Measurements from ENCODE around the gene MATN3. TPM values are rescaled to one million over a fixed set of nuclear protein-coding genes. Genes with fewer than 3 reads are reported as not detected.

Gene MATN3
- total RNA-seq, 1 donor from 2014 or later, result not detected

DNA sequence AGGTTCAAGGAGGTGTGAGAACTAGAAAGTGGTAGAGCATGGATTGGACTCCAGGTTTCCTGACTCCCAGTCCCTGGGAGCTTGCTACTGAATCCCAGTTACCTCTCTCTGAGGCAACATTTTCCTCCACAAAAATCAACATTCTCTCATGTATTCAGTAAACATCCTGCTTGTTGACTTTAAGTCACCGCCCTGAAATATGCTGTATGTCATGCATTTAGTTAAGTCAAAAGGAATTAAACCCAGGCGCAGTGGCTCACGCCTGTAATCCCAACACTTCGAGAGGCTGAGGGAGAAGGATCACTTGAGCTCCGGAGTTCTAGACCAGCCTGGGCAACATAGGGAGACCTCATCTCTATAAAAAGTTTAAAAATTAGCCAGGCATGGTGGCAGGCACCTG, 3.8 kb downstream of the MATN3 start:
- DNase-seq (no peak), ATAC-seq (ENCODE audit: low read depth) (no peak)
- Mint-ChIP-seq H3K9me3 (no peaks in the 10 kb centered on the region), H3K27me3 (peaks cover 32% of the 10 kb centered on the region), H3K4me3 (no peak overlapping the region), H3K4me1 (peaks cover 12% of the 10 kb centered on the region), H3K27ac (no peak overlapping the region), H3K36me3 (ENCODE audit: low read depth) (no peaks in the 10 kb centered on the region)
- CTCF ChIA-PET, result no interaction called here
- intact Hi-C loops (cut with micrococcal nuclease), result no loop called here
- no peak for TF ChIP-seq CTCF (IDR thresholded peaks at IDR 0.05)
- POLR2A ChIA-PET, result no interaction called here

GRCh38 chr2:20005891-20006470, 6.5 kb downstream of the MATN3 start:
- Mint-ChIP-seq H3K27ac (no peak overlapping the region), H3K9me3 (no peaks in the 10 kb centered on the region), H3K36me3 (ENCODE audit: low read depth) (no peaks in the 10 kb centered on the region), H3K4me1 (no peaks in the 10 kb centered on the region), H3K4me3 (no peak overlapping the region), H3K27me3 (peaks cover 20% of the 10 kb centered on the region)
- no peak for DNase-seq
- ATAC-seq (ENCODE audit: low read depth), result no peak
- ChIA-PET CTCF (no interaction called here), POLR2A (no interaction called here)
- intact Hi-C loops (cut with micrococcal nuclease), result no loop called here
- TF ChIP-seq CTCF (IDR thresholded peaks at IDR 0.05), result no peak

GRCh38 chr2:20005067-20005627, 7.3 kb downstream of the MATN3 start:
- ATAC-seq (ENCODE audit: low read depth) (no peak), DNase-seq (no peak)
- peaks cover 18% of the 10 kb centered on the region for H3K27me3 Mint-ChIP-seq
- TF ChIP-seq CTCF (IDR thresholded peaks at IDR 0.05), result no peak
- intact Hi-C loops (cut with micrococcal nuclease), result no loop called here
- H3K27ac Mint-ChIP-seq, result no peak overlapping the region
- ChIA-PET CTCF (no interaction called here), POLR2A (no interaction called here)
- H3K9me3 Mint-ChIP-seq, result no peaks in the 10 kb centered on the region
- no peaks in the 10 kb centered on the region for H3K36me3 Mint-ChIP-seq (ENCODE audit: low read depth)
- no peaks in the 10 kb centered on the region for H3K4me1 Mint-ChIP-seq
- no peak overlapping the region for H3K4me3 Mint-ChIP-seq

DNA sequence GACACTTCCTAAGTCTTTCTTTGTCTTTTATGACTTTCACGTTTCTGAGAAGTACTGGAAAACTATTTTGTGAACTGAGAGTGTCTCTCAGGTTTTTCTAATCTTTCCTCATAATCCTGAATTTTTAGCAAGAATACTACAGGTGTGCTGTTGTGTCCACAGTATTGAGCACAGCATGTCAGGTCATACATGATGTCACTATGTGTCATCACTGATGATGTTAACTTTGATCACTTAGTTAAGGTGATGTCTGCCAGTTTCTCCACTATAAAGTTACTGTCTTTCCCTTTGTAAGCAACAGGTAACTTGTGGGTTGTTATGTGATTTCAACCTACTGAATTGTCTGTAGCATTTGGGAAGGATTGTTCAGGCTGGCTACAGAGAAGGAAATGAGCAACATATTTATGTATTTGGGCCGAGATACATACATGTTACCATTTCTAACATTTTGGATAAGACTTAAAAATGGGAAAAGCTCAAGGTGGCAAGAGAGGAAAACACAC, 11.1 kb downstream of the MATN3 start:
- ChIA-PET POLR2A (no interaction called here), CTCF (no interaction called here)
- no peaks in the 10 kb centered on the region for H3K9me3 Mint-ChIP-seq
- H3K4me3 Mint-ChIP-seq, result no peak overlapping the region
- H3K36me3 Mint-ChIP-seq (ENCODE audit: low read depth), result no peaks in the 10 kb centered on the region
- no peaks in the 10 kb centered on the region for H3K4me1 Mint-ChIP-seq
- no peak for ATAC-seq (ENCODE audit: low read depth)
- intact Hi-C loops (cut with micrococcal nuclease), result no loop called here
- no peak for DNase-seq
- H3K27ac Mint-ChIP-seq, result no peak overlapping the region
- H3K27me3 Mint-ChIP-seq, result peaks cover 15% of the 10 kb centered on the region
- no peak for TF ChIP-seq CTCF (IDR thresholded peaks at IDR 0.05)

DNA sequence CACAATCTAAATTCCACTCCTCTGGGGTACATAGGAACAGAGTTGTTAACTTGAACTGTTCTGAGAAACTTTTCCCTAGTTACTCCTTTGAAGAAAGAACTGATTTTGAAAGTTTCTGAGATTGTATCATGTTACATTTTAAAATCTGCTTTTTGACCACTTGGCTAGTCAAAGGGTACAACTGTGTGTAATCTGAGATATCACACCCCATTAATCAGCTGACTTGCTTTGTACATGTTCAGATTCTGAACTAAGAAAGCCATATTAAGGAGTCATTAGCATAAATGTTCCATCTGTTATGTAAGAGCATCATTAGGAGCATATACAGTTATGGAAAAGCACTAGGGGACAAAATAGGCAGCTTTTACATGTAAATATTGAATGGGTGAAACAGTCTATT, 18.7 kb downstream of the MATN3 start:
- peaks cover 25% of the 10 kb centered on the region for H3K27me3 Mint-ChIP-seq
- H3K27ac Mint-ChIP-seq, result no peak overlapping the region
- ChIA-PET CTCF (interaction anchor here (1.1 kb wide), 1 partner anchor 38 kb away, joined by 3 read pairs; no protein-coding TSS in a partner anchor), POLR2A (no interaction called here)
- peaks cover 19% of the 10 kb centered on the region for H3K4me1 Mint-ChIP-seq
- intact Hi-C loops (cut with micrococcal nuclease), result loop anchor here (5.0 kb wide), 3 partner anchors 359 to 829 kb away; partner anchors contain the start of genes LDAH and PUM2
- no peaks in the 10 kb centered on the region for H3K9me3 Mint-ChIP-seq
- peaks cover 2% of the 10 kb centered on the region for H3K36me3 Mint-ChIP-seq (ENCODE audit: low read depth)
- ATAC-seq (ENCODE audit: low read depth) (no peak), DNase-seq (no peak)
- no peak for TF ChIP-seq CTCF (IDR thresholded peaks at IDR 0.05)
- H3K4me3 Mint-ChIP-seq, result no peak overlapping the region
